ENCODE data around the gene FBLN1.

DNA sequence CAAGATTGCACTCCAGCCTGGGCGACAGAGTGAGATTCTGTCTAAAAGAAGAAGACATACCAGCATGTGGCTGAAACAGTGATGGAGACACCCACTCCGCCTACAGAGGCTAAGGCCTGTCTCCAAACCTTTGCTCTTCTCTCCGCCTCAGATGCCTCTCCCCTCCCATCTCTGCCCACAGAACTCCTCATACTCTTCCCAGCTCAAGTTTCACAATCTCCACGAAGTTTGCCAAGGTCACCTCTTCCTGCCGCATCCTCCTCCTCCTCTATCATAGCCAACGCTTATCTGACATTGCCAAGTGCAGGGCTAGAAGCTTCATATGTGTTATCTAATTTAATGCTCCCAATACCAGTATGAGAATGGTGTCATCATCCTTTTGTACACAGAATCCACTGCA lies 25.9 kb upstream of the FBLN1 start:
- TF ChIP-seq CTCF (conservative IDR thresholded peaks at IDR 0.05; ENCODE audit: low read length) = no peak
- no peak for TF ChIP-seq EZH2phosphoT487 (IDR thresholded peaks at IDR 0.05; ENCODE audit: borderline replicate concordance)
